HG02763 (cell line): ENCODE results near the gene WDR72.
"Not testable (repeated sequence)": the region's sequence is repeated elsewhere in the genome, so short reads cannot be mapped to it uniquely, and the experiment has no call there.

Experiments used
- ATAC-seq: cut with Tn5 transposase; IDR thresholded peaks from one replicate; pipeline ENCODE4 v1.9.1; 2021; ENCODE audit warnings: mild to moderate bottlenecking, moderate library complexity; ENCODE audit not compliant: unreplicated experiment

The WDR72 gene

GRCh38 chr15:53759411-53759931 is at the start of gene WDR72:
TSS of gene WDR72 (minus strand) at chr15:53759663. CDS start at chr15:53733149, 26,514 bp downstream.
- no peak for ATAC-seq

DNA sequence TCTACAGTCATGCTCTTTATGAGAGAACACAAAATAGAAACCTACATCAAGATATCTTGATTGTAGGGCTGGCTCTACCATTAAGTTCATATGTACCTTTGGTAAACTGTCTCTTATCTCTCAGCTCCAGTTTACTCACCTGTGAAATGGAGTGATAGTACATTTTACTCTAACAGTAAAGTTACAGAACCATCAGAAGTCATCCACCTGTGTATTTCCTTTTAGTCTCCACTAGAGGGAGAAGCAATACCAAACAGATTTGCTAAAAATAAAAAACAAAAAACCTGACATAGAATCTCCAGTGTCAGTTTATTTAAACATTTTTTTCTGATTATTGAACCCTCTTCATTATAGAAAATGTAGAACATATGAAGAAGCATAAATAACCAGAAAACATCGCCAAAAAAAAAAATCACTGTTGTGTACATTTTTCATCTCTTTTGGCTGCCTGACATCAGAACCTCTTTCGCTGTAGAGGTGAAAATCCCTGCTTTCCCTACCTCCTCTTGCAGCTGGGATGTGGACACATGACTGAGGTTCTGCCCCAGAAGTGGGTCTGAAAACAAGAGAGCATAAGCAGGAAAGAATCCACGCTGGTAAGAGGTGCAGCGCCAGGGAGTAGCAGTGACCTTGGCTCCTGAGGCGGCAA is 48.7 kb upstream of the WDR72 start:
- ATAC-seq: no peak

GRCh38 chr15:53807501-53807900 is 48.0 kb upstream of the WDR72 start:
- ATAC-seq: no peak

- ATAC-seq: no peak
Observed at GRCh38 chr15:53802672-53803071, 43.2 kb upstream of the WDR72 start.

- ATAC-seq: no peak
Observed at GRCh38 chr15:53791581-53791980, 32.1 kb upstream of the WDR72 start.

DNA sequence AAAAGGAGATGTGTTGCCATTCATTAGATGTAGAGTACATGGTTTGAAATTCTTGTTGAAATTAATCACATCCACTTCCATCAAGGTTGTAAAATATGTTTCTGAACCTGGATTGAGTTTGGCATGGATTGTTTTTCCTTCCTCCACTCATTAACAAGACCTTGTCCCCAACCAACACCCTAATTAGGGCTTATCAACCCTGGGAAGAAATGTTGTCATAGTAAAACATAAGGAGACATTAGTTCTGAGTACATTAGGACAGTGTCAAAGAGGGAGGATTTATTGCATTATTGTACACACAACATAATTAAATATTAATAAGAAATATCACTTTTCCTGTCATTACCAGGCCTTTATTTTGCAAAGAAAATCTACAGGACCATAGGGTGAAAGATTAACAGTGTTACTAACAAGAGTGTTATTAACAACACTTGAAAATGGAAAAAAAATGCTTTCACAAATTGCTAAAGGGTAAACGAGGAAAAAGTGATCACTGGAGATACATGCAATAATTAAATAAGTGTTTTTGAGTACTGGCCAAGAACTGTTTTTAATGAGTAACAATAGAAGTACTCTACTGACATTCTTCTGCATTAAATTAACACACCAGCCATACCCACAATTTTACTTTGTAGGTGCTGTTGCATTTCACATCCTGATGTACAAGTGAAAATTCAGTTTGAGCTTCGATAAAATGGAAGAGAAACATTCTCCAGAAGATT is 30.4 kb upstream of the WDR72 start:
- no peak for ATAC-seq

GRCh38 chr15:53786401-53786800 is 26.9 kb upstream of the WDR72 start:
- no peak for ATAC-seq

- ATAC-seq: not testable (repeated sequence)
Observed at GRCh38 chr15:53785241-53785640, 25.8 kb upstream of the WDR72 start.

DNA sequence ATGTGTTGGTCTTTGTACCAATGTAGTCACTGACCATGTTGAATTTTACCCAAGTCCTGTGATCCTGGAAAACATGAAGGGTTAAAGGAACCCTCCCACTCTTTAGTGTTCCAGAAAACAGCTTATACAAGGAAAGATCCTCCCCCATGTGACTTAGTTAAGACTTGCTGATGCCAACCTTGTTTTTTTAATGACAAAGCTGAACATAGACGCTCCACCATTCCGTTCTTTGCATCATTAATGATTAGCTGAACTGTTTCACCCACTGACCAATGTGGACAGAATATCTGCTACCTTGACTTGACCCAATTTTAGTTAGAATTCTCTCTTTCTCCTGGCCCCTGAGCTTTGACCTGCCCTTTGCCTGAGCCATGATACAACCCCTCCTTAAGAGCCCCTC is 3.5 kb upstream of the WDR72 start:
- no peak for ATAC-seq

DNA sequence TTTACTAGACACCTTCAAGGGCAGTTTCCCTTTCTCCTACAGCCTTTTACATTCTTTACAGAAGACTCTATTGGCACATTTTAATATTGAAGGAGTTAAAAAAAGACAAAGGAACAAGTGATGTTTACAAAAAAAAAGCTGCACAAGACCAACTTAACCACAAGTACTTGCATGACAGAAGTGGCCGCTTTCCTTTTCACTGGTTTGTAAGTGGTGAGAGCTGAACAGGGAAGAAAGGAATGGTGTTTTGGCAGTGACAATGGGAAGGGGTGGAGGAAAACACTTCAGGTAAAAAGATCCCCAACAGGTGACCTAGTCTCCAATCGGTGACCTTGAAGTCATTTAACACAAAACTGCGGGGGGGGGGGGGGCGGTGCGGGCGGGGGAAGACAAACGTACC is 1.1 kb downstream of the WDR72 start:
- no peak for ATAC-seq

GRCh38 chr15:53757906-53758305 is 1.6 kb downstream of the WDR72 start:
- no peak for ATAC-seq

DNA sequence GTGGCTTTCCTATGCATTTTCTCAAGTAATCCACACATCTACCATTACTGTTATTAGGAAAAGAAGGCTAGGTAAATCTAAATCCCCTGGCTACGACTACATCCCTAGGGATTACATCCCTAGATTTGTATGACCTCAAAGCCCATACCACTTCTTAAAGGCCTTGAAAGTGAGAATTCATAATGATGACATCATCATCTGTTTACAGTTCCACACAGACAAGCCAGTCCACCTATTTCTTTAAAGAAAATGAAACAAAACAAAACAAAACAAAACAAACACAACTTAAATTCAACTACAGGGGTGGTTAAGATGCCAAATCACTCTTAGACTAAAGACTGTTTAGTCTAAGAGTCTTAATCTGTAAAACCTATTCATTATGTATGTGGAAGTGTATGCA is 5.7 kb downstream of the WDR72 start:
- no peak for ATAC-seq

DNA sequence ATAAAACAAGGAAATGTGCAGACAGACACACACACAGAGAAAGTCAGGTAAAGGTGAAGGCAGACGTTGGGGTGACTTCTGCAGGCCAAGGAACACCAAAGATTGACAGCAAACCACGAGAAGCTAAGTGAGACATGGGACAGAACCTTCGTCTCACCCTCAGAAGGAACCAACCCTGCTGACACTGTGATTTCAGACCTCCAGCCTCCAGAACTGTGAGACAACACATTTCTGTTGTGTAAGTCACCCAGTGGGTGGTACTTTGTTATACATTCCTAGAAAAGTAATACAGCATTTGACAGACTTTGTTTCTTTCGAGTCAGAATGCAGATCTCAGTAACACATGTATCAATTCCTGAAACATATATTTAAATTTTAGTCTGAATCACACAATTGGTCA is 7.1 kb downstream of the WDR72 start:
- ATAC-seq: no peak

DNA sequence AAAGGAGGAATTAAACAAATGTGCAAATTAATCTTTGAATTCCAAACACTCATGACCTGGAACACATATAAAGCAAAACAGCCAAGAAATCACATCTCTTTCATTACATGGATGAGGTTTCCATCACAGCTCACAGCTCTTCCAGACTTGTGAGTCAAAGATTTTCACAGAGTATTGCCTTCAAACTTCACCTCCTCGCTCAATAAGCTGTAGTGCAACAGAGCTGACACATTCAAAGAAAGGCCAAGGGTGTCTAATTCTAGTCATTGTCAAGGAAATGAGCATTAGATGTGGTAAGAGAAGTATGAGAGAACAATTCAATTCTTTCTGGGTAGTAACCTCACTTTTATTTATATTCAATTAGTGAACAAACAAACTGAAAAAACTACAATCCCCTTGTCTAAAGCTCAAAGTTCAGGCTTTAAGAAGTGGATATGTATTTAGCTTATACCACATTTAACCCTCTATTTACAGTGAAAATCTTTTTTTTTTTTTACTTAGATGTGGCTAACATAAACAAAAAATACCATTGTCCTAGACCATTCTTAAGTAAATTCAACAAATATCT is 11.9 kb downstream of the WDR72 start:
- ATAC-seq: no peak

- no peak for ATAC-seq
Observed at GRCh38 chr15:53746101-53746500, 13.4 kb downstream of the WDR72 start.

DNA sequence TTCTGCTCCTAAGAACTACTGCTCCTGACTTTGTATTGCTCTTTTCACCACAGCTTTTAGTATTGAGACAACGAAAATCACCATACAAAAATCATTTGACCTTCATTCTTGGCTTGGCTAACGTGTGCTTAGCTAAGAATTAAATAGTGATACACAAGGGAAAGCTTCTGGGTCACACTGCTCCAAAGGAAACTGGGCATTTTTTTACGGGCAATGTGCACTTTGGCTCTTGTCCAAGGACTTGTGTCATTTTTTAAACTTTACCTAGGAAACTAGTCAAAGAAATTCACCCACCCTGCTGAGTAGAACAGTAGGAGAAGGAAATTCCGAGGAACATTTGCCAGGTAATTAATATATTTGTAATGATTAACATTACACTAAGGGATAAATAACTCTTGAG is 19.8 kb downstream of the WDR72 start:
- no peak for ATAC-seq

GRCh38 chr15:53739187-53739586 is 20.3 kb downstream of the WDR72 start:
- ATAC-seq: no peak

GRCh38 chr15:53721334-53722087 is 38.0 kb downstream of the WDR72 start:
- ATAC-seq: no peak

DNA sequence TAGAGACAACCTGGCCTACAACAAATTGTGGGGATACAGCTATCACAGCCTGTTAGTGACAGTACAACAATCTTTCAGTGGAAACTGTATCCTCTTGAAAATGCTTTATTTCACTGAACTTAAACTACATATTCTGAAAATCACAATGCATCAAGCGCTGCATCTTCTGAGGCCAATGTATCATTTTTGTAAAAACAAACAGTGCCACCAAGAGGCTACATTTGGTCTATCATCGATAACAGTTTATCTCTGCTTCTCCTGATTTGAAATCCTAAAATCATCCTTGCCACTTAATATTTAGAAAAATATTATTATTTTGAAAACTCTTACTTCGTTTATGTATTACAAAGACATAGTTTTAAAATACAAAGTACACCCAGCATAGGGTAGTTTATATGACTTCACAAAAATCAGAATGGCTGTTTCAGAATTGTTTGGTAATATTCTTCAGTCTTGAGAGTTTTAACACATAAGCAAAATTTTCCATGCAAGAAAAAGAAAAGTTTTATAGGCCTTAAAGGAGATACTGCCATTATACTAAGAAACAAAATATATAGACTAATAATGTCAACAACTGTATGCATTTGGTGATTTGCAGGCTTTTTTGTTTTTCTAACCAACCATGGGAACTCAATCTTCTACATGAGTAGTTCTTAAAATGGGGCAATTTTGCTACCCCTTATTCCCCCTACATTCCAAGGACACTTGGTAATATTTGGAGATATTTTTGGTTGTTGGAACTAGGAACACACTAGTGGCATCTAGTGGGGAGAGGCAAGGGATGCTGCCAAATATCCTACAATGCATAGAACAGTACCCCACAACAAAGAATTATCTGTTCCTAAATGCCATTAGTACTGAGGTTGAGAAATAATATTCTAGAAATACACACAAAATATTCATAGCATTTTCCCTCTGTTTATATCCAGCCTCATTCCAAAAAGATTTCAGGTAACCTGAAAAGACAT is 42.3 kb downstream of the WDR72 start:
- ATAC-seq: no peak

DNA sequence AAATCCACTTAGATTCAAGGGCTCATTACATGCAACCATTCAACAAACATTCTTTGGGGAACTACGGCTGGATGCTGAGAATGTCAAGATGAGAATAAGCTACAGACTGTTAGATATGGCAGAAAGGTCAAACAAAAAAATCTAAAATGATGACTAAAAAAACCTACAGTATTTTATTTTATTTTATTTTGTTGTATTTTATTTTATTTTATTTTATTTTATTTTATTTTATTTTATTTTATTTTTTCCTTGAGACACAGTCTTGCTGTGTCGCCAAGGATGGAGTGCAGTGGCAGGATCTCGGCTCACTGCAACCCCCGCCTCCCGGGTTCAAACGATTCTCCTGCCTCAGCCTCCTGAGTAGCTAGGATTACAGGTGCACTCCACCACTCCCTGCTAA is 46.2 kb downstream of the WDR72 start:
- no peak for ATAC-seq
